A673 (cell line): ENCODE results near the gene GMPPA.

Experiments used
- CTCF ChIP-seq: fragments of 300-800, 200-600 bp; sonication (generic); conservative IDR thresholded peaks from 2 replicates; pipeline ENCODE4 v1.5.1; 2017; ENCODE audit warnings: low read depth, mild to moderate bottlenecking, antibody characterized with exemption, low read length, moderate library complexity, mixed read lengths
- EZH2 ChIP-seq: fragments of 200-600 bp; sonication (generic); IDR thresholded peaks from 2 replicates; pipeline ENCODE4 v1.6.1; 2017; ENCODE audit warnings: borderline replicate concordance, low read depth, mild to moderate bottlenecking, mixed read lengths, antibody characterized with exemption, low read length; ENCODE audit not compliant: poor library complexity, severe bottlenecking

GRCh38 chr2:219473511-219473910 is 25.2 kb upstream of the GMPPA start:
- TF ChIP-seq CTCF (no peak), EZH2 (no peak)
